Activated naive CD8-positive, alpha-beta T cell treated with anti-CD3 and anti-CD28 coated beads, Interleukin-2, amount 10 ng/mL, durations not matched to agents 7 days and 5 days (primary cell): ENCODE data around the gene FAM170B. TPM values are rescaled to one million over a fixed set of nuclear protein-coding genes. Genes with fewer than 3 reads are reported as not detected.

Source experiments
- ATAC-seq: fragments of 150-1000 bp; cut with Tn5 transposase; one replicate; pipeline ENCODE4 v1.10.0; 2021; ENCODE audit warnings: low read depth, moderate library complexity
- POLR2A ChIA-PET: fragments of 350-600 bp; sonication (Branson Sonifier 250); formaldehyde crosslinking; loops from one replicate; lab custom pipeline; 2021; ENCODE audit warnings: antibody characterized with exemption; lab: Charles Lee
- DNase-seq: peaks from one replicate; pipeline ENCODE4 v3.0.0; 2021
- H3K27ac Mint-ChIP-seq: one replicate; pipeline ENCODE4 v1.8.0; 2022; ENCODE audit warnings: mild to moderate bottlenecking, mixed read lengths
- H3K27me3 Mint-ChIP-seq: one replicate; pipeline ENCODE4 v1.8.0; 2022; ENCODE audit warnings: mild to moderate bottlenecking, moderate library complexity, mixed read lengths
- H3K36me3 Mint-ChIP-seq: one replicate; pipeline ENCODE4 v1.8.0; 2021; ENCODE audit warnings: mild to moderate bottlenecking, mixed read lengths
- H3K4me1 Mint-ChIP-seq: one replicate; pipeline ENCODE4 v1.8.0; 2021; ENCODE audit warnings: mixed read lengths
- H3K4me3 Mint-ChIP-seq: one replicate; pipeline ENCODE4 v1.8.0; 2022; ENCODE audit warnings: mild to moderate bottlenecking, moderate library complexity, mixed read lengths
- H3K9me3 Mint-ChIP-seq: one replicate; pipeline ENCODE4 v1.8.0; 2021; ENCODE audit warnings: mixed read lengths
- total RNA-seq, 2 experiments: library from RNA; stranded (reverse); gene quantifications; one replicate each; pipeline ENCODE4 v1.2.3, GENCODE V29; 2021

Gene FAM170B
- total RNA-seq, 2 experiments from 2014 or later, result not detected

GRCh38 chr10:49090189-49090575, 43.6 kb downstream of the FAM170B start:
- H3K27ac Mint-ChIP-seq, result no peak overlapping the region
- no peaks in the 10 kb centered on the region for H3K4me1 Mint-ChIP-seq
- ATAC-seq (no peak), DNase-seq (no peak)
- peaks cover 10% of the 10 kb centered on the region for H3K27me3 Mint-ChIP-seq
- H3K36me3 Mint-ChIP-seq, result no peaks in the 10 kb centered on the region
- H3K9me3 Mint-ChIP-seq, result peaks cover 10% of the 10 kb centered on the region
- H3K4me3 Mint-ChIP-seq, result no peak overlapping the region
- POLR2A ChIA-PET, result no interaction called here

GRCh38 chr10:49089557-49090188, 44.1 kb downstream of the FAM170B start:
- peaks cover 10% of the 10 kb centered on the region for H3K9me3 Mint-ChIP-seq
- DNase-seq (no peak), ATAC-seq (no peak)
- no peaks in the 10 kb centered on the region for H3K36me3 Mint-ChIP-seq
- no peak overlapping the region for H3K27ac Mint-ChIP-seq
- no peak overlapping the region for H3K4me3 Mint-ChIP-seq
- H3K27me3 Mint-ChIP-seq, result peaks cover 14% of the 10 kb centered on the region
- POLR2A ChIA-PET, result no interaction called here
- no peaks in the 10 kb centered on the region for H3K4me1 Mint-ChIP-seq

GRCh38 chr10:49089152-49089551, 44.7 kb downstream of the FAM170B start:
- Mint-ChIP-seq H3K9me3 (peaks cover 10% of the 10 kb centered on the region), H3K4me3 (no peak overlapping the region), H3K4me1 (no peaks in the 10 kb centered on the region), H3K27me3 (peaks cover 17% of the 10 kb centered on the region), H3K36me3 (no peaks in the 10 kb centered on the region), H3K27ac (no peak overlapping the region)
- POLR2A ChIA-PET, result no interaction called here
- no peak for ATAC-seq
- DNase-seq, result no peak

- no peak for DNase-seq
- Mint-ChIP-seq H3K4me1 (no peaks in the 10 kb centered on the region), H3K27ac (no peak overlapping the region), H3K4me3 (no peak overlapping the region), H3K9me3 (peaks cover 10% of the 10 kb centered on the region), H3K36me3 (no peaks in the 10 kb centered on the region), H3K27me3 (peaks cover 17% of the 10 kb centered on the region)
- POLR2A ChIA-PET, result no interaction called here
- ATAC-seq, result no peak
Measured at GRCh38 chr10:49086889-49087288, 46.9 kb downstream of the FAM170B start.

- H3K4me3 Mint-ChIP-seq, result no peak overlapping the region
- H3K9me3 Mint-ChIP-seq, result peaks cover 10% of the 10 kb centered on the region
- ATAC-seq, result no peak
- peaks cover 16% of the 10 kb centered on the region for H3K27me3 Mint-ChIP-seq
- DNase-seq, result no peak
- H3K27ac Mint-ChIP-seq, result no peak overlapping the region
- peaks cover 6% of the 10 kb centered on the region for H3K4me1 Mint-ChIP-seq
- POLR2A ChIA-PET, result no interaction called here
- H3K36me3 Mint-ChIP-seq, result no peaks in the 10 kb centered on the region
Measured at GRCh38 chr10:49083261-49083660, 50.6 kb downstream of the FAM170B start.

GRCh38 chr10:49082766-49083165, 51.1 kb downstream of the FAM170B start:
- Mint-ChIP-seq H3K9me3 (peaks cover 10% of the 10 kb centered on the region), H3K27me3 (peaks cover 18% of the 10 kb centered on the region), H3K36me3 (no peaks in the 10 kb centered on the region), H3K27ac (no peak overlapping the region), H3K4me1 (peaks cover 6% of the 10 kb centered on the region), H3K4me3 (no peak overlapping the region)
- ATAC-seq, result no peak
- POLR2A ChIA-PET, result no interaction called here
- no peak for DNase-seq

GRCh38 chr10:49081547-49082275, 52.1 kb downstream of the FAM170B start:
- no peak overlapping the region for H3K27ac Mint-ChIP-seq
- ATAC-seq (no peak), DNase-seq (no peak)
- H3K27me3 Mint-ChIP-seq, result peaks cover 27% of the 10 kb centered on the region
- H3K36me3 Mint-ChIP-seq, result no peaks in the 10 kb centered on the region
- H3K9me3 Mint-ChIP-seq, result peaks cover 4% of the 10 kb centered on the region
- H3K4me1 Mint-ChIP-seq, result peaks cover 13% of the 10 kb centered on the region
- no peak overlapping the region for H3K4me3 Mint-ChIP-seq
- POLR2A ChIA-PET, result no interaction called here

Other genes with a start within 250 kb of the FAM170B start
- under 1 TPM in 1 of 2 experiments, not detected in 1; 0.25 TPM for gene LRRC18, start 194.2 kb downstream of the FAM170B start, total RNA-seq
- gene VSTM4, start 18.5 kb downstream of the FAM170B start, total RNA-seq, result not detected
- 10 to 100 TPM; 11.2 to 12.3 TPM for gene TMEM273, start 54.4 kb upstream of the FAM170B start, total RNA-seq
- gene C10orf71, start 165.1 kb upstream of the FAM170B start, total RNA-seq, result not detected